ENCODE results near the gene ATRAID. TPM values are rescaled to one million over a fixed set of nuclear protein-coding genes. Genes with fewer than 3 reads are reported as not detected.

The ATRAID gene
- total and polyA plus RNA-seq, 2 of the 8 experiments (the other 6 are each of a cell fraction or from before 2014, with no cell fraction given) = 109 to 280 TPM

DNA sequence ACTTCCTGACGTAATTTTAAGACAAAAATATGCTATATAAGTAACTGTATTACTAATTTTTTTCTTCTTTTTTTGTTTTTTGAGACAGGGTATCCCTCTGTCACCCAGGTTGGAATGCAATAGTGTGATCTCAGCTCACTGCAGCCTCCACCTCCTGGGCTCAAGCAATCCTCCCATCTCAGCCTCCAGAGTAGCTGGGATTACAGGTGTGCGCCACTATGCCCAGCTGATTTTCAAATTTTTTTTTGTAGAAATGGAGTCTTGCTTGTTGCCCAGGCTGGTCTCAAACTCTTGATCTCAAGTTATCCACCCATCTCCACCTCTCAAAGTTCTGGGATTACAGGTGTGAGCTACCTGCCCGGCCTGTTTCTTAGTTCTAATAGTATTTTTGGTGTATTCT is 33.4 kb upstream of the ATRAID start:
- no peak overlapping the region for H2AFZ ChIP-seq (ENCODE audit: low read length)

More for the DNA sequence above, 33.4 kb upstream of the ATRAID start:
- Histone ChIP-seq H3K4me2 (ENCODE audit: insufficient read depth in 1 of 2, low read depth in 2 of 2, low read length in 2 of 2) (no peak overlapping the region), H3K9ac (replicated peaks in 1 of 4; ENCODE audit: extremely low read depth in 1 of 4, low read depth in 3 of 4, low read length in 3 of 4) (no peak overlapping the region), H3K14ac (ENCODE audit: insufficient read length) (no peak overlapping the region), H3K18ac (ENCODE audit: extremely low read depth, low read length) (no peak overlapping the region), H3K4ac (replicated peaks; ENCODE audit: insufficient read length, low read depth, low read length) (no peak overlapping the region), H2BK5ac (ENCODE audit: low read depth, low read length) (no peak overlapping the region), H4K8ac (ENCODE audit: extremely low read depth, insufficient read depth, low read length) (no peak overlapping the region), H3K4me1 (replicated peaks in 1 of 4; ENCODE audit: control insufficient read depth in 3 of 4, insufficient read depth in 4 of 4, low read length in 3 of 4) (no peaks in the 10 kb centered on the region), H4K91ac (replicated peaks; ENCODE audit: insufficient read length, low read length) (no peak overlapping the region), H3K79me1 (ENCODE audit: low read depth, low read length) (no peaks in the 10 kb centered on the region), H3K4me3 (ENCODE audit: extremely low read depth in 1 of 4, insufficient read depth in 2 of 4, low read depth in 3 of 4, low read length in 4 of 4) (no peak overlapping the region), H4K20me1 (replicated peaks in 1 of 2; ENCODE audit: control insufficient read depth in 1 of 2, insufficient read depth in 2 of 2, low read length in 2 of 2) (no peaks in the 10 kb centered on the region), H2AK5ac (ENCODE audit: low read depth, low read length) (no peak overlapping the region), H4K5ac (ENCODE audit: insufficient read length, low read depth, low read length) (no peak overlapping the region), H2BK20ac (ENCODE audit: low read length) (no peak overlapping the region), H3K9me3 (ENCODE audit: insufficient read depth in 2 of 2, low read depth in 1 of 2, low read length in 1 of 2) (no peaks in the 10 kb centered on the region), H3K56ac (replicated peaks; ENCODE audit: insufficient read length, low read depth, low read length) (no peak overlapping the region), H3K36me3 (ENCODE audit: control insufficient read depth in 2 of 4, insufficient read depth in 4 of 4, low read length in 3 of 4) (no peaks in the 10 kb centered on the region), H3K27me3 (replicated peaks in 1 of 4; ENCODE audit: control insufficient read depth in 3 of 4, extremely low read depth in 1 of 4, insufficient read depth in 3 of 4, low read length in 3 of 4) (no peaks in the 10 kb centered on the region; a peak in 1 of 7 replicates), H2BK12ac (ENCODE audit: low read depth, low read length) (no peak overlapping the region), H3K27ac (ENCODE audit: low read depth, low read length) (no peak overlapping the region), H3K23ac (ENCODE audit: insufficient read length) (no peak overlapping the region), H3K79me2 (ENCODE audit: control insufficient read depth in 1 of 2, insufficient read depth in 2 of 2, low read length in 2 of 2) (no peaks in the 10 kb centered on the region), H2BK15ac (ENCODE audit: low read length) (no peak overlapping the region), H2BK120ac (replicated peaks; ENCODE audit: low read depth, low read length) (no peak overlapping the region), H3K23me2 (ENCODE audit: low read depth, low read length) (no peaks in the 10 kb centered on the region)
- no peak for FAIRE-seq
- 93% methylated on average over 3 of the region's 3 CpGs; no CpG with 5 or more reads in 1 of the 2 experiments for WGBS, 2 experiments (ENCODE audit: extremely low coverage in 1 of 2, insufficient coverage in 1 of 2, insufficient read length in 1 of 2, insufficient replicate concordance in 2 of 2, low coverage in 1 of 2, low lambda C conversion rate in 2 of 2, missing lambda C conversion rate in 1 of 2)
- TF ChIP-seq NANOG (IDR thresholded peaks at IDR 0.05; ENCODE audit: insufficient read depth, low read depth, low read length, poor library complexity, severe bottlenecking) (no peak), BCL11A (IDR thresholded peaks at IDR 0.05; ENCODE audit: low read depth in 2 of 2, low read length in 2 of 2) (no peak), KDM5A (IDR thresholded peaks at IDR 0.05; ENCODE audit: low read length) (no peak), RXRA (IDR thresholded peaks at IDR 0.05; ENCODE audit: insufficient read depth, low read depth, low read length) (no peak), CHD1 (IDR thresholded peaks at IDR 0.05; ENCODE audit: low read depth, low read length) (no peak), KDM4A (IDR thresholded peaks at IDR 0.05; ENCODE audit: low read depth, low read length, severe bottlenecking) (no peak)
- TF ChIP-seq, protein P1, sequence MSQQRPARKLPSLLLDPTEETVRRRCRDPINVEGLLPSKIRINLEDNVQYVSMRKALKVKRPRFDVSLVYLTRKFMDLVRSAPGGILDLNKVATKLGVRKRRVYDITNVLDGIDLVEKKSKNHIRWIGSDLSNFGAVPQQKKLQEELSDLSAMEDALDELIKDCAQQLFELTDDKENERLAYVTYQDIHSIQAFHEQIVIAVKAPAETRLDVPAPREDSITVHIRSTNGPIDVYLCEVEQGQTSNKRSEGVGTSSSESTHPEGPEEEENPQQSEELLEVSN (IDR thresholded peaks at IDR 0.05) = no peak
- no peak for DNase-seq (ENCODE audit: low read depth in 1 of 2, low spot score in 2 of 2)
- ChIA-PET CTCF (ENCODE audit: partially characterized antibody) (interaction anchor here (1.5 to 5.0 kb wide), 3 partner anchors 9 to 123 kb away, joined by 4 to 26 read pairs (median 4); no protein-coding TSS in a partner anchor), POLR2A (ENCODE audit: partially characterized antibody) (interaction anchor here (1.0 kb wide), 1 partner anchor 30 kb away, joined by 3 read pairs; the partner anchor contains the start of gene TCF23)

All from H1 (cell line).